HepG2 (cell line): ENCODE data around the gene HLF. TPM values are rescaled to one million over a fixed set of nuclear protein-coding genes. Genes with fewer than 3 reads are reported as not detected.
A peak's percentile ranks its signal among the peaks of the same experiment; 100 is the strongest.

Experiments
- CEBPZ ChIP-seq: IDR thresholded peaks from 2 replicates; pipeline ENCODE4 v1.6.1; 2012; ENCODE audit warnings: low read length, improper control_type of control experiment
- EED ChIP-seq: sonication (generic); formaldehyde crosslinking; IDR thresholded peaks from 2 replicates; pipeline ENCODE4 v1.5.0; 2020; ENCODE audit warnings: mild to moderate bottlenecking, missing genetic modification reagents
- NFKB2 ChIP-seq: sonication (generic); formaldehyde crosslinking; IDR thresholded peaks from 2 replicates; pipeline ENCODE4 v1.4.0; 2020; ENCODE audit warnings: missing genetic modification reagents, borderline replicate concordance
- POLR2AphosphoS2 ChIP-seq: IDR thresholded peaks from 2 replicates; pipeline ENCODE4 v1.6.1; 2011; ENCODE audit warnings: low read depth, low read length, improper control_type of control experiment
- SPEN ChIP-seq: sonication (generic); formaldehyde crosslinking; IDR thresholded peaks from 2 replicates; pipeline ENCODE4 v1.5.1; 2020; ENCODE audit warnings: low read depth, mild to moderate bottlenecking, missing genetic modification reagents
- TOPORS ChIP-seq: sonication (generic); formaldehyde crosslinking; IDR thresholded peaks from 2 replicates; pipeline ENCODE4 v1.8.0; 2023; ENCODE audit warnings: mild to moderate bottlenecking, missing genetic modification reagents
- ZBTB42 ChIP-seq: sonication (generic); formaldehyde crosslinking; IDR thresholded peaks from 2 replicates; pipeline ENCODE4 v1.5.0; 2020; ENCODE audit warnings: mild to moderate bottlenecking, missing genetic modification reagents
- ZBTB7A ChIP-seq: sonication (generic); formaldehyde crosslinking; IDR thresholded peaks from 2 replicates; pipeline ENCODE4 v1.8.0; 2022; ENCODE audit warnings: mild to moderate bottlenecking, missing genetic modification reagents
- ZNF33B ChIP-seq: sonication (generic); formaldehyde crosslinking; IDR thresholded peaks from 2 replicates; pipeline ENCODE4 v1.5.1; 2020; ENCODE audit warnings: mild to moderate bottlenecking, missing genetic modification reagents
- ZNF432 ChIP-seq: sonication (generic); formaldehyde crosslinking; IDR thresholded peaks from 2 replicates; pipeline ENCODE4 v1.5.0; 2020; ENCODE audit warnings: missing genetic modification reagents, mild to moderate bottlenecking, borderline replicate concordance
- ZNF878 ChIP-seq: sonication (generic); formaldehyde crosslinking; IDR thresholded peaks from 2 replicates; pipeline ENCODE4 v1.8.1; 2023; ENCODE audit warnings: mild to moderate bottlenecking, missing genetic modification reagents, moderate library complexity
- polyA plus RNA-seq, 8 experiments: library from polyadenylated mRNA; depleted of rRNA in 3 of 8; stranded (reverse) in 7 of 8; unstranded in 1 of 8; fragments of >200 nt; fragmentation: Illumina TruSeq in 4 of 8; extraction: Trizol in 4 of 8; gene quantifications; 2 replicates each; pipeline versions ENCODE4 v1.2.1 to v1.2.3, GENCODE V29; 2011 to 2016; ENCODE audit warnings: low read depth in 4 of 8, missing spikeins in 1 of 8, mixed read lengths in 1 of 8; ENCODE audit not compliant: insufficient read depth in 1 of 8
- total RNA-seq, 5 experiments: library from RNA; depleted of rRNA; stranded (reverse); fragments of >200 nt; fragmentation: Illumina TruSeq; extraction: Trizol; gene quantifications; 2 replicates each; pipeline ENCODE4 v1.2.3, GENCODE V29; 2016; ENCODE audit warnings: low read depth in 1 of 5
- TF ChIP-seq, protein P1 (sequence below): sonication (generic); formaldehyde crosslinking; IDR thresholded peaks from 2 replicates; pipeline ENCODE4 v1.4.0; 2020; ENCODE audit warnings: mild to moderate bottlenecking, missing genetic modification reagents
- TF ChIP-seq, protein P2 (sequence below): sonication (generic); formaldehyde crosslinking; IDR thresholded peaks from 2 replicates; pipeline ENCODE4 v1.8.1; 2023; ENCODE audit warnings: mild to moderate bottlenecking, moderate library complexity, missing genetic modification reagents
- TF ChIP-seq, protein P3 (sequence below): sonication (generic); formaldehyde crosslinking; IDR thresholded peaks from 2 replicates; pipeline ENCODE4 v1.4.0; 2020; ENCODE audit warnings: missing genetic modification reagents, borderline replicate concordance
- TF ChIP-seq, protein P4 (sequence below): IDR thresholded peaks from 2 replicates; pipeline ENCODE4 v1.6.1; 2016; ENCODE audit warnings: missing biosample characterization, missing genetic modification reagents, low read depth

Gene HLF
- total and polyA plus RNA-seq, 2 of the 13 experiments (the other 11 are each of a cell fraction or from before 2014, with no cell fraction given): 202 to 346 TPM

GRCh38 chr17:55285340-55286301 is 20.9 kb downstream of the HLF start (continued):
- TF ChIP-seq, protein P1, sequence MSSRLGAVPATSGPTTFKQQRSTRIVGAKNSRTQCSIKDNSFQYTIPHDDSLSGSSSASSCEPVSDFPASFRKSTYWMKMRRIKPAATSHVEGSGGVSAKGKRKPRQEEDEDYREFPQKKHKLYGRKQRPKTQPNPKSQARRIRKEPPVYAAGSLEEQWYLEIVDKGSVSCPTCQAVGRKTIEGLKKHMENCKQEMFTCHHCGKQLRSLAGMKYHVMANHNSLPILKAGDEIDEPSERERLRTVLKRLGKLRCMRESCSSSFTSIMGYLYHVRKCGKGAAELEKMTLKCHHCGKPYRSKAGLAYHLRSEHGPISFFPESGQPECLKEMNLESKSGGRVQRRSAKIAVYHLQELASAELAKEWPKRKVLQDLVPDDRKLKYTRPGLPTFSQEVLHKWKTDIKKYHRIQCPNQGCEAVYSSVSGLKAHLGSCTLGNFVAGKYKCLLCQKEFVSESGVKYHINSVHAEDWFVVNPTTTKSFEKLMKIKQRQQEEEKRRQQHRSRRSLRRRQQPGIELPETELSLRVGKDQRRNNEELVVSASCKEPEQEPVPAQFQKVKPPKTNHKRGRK (CRISPR knock-in tag): no peak
- TF ChIP-seq ZNF33B (CRISPR knock-in tag): peak; percentile 55
- TF ChIP-seq, protein P2, sequence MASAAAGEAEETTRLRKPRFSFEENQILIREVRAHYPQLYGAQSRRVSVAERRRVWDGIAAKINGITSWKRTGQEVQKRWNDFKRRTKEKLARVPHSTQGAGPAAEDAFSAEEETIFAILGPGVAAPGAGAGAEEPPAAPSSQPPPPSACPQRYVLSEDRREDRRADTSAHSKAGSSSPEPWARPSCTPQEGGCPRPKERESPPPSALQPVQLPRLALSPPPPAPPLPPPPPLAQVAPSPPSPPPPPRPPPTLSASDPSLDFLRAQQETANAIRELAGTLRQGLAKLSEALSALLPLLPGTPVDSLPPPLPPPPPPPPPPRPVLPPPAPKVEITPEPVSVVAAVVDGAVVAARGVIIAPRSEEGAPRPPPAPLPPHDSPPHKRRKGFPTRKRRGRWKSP (CRISPR knock-in tag): peak; percentile 87; the same call in 1 of the 2 replicates
- TF ChIP-seq CEBPZ: no peak
- TF ChIP-seq, protein P3, sequence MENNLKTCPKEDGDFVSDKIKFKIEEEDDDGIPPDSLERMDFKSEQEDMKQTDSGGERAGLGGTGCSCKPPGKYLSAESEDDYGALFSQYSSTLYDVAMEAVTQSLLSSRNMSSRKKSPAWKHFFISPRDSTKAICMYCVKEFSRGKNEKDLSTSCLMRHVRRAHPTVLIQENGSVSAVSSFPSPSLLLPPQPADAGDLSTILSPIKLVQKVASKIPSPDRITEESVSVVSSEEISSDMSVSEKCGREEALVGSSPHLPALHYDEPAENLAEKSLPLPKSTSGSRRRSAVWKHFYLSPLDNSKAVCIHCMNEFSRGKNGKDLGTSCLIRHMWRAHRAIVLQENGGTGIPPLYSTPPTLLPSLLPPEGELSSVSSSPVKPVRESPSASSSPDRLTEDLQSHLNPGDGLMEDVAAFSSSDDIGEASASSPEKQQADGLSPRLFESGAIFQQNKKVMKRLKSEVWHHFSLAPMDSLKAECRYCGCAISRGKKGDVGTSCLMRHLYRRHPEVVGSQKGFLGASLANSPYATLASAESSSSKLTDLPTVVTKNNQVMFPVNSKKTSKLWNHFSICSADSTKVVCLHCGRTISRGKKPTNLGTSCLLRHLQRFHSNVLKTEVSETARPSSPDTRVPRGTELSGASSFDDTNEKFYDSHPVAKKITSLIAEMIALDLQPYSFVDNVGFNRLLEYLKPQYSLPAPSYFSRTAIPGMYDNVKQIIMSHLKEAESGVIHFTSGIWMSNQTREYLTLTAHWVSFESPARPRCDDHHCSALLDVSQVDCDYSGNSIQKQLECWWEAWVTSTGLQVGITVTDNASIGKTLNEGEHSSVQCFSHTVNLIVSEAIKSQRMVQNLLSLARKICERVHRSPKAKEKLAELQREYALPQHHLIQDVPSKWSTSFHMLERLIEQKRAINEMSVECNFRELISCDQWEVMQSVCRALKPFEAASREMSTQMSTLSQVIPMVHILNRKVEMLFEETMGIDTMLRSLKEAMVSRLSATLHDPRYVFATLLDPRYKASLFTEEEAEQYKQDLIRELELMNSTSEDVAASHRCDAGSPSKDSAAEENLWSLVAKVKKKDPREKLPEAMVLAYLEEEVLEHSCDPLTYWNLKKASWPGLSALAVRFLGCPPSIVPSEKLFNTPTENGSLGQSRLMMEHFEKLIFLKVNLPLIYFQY (CRISPR knock-in tag): peak; percentile 49
- peak; percentile 66; the same call in 1 of the 2 replicates for TF ChIP-seq SPEN (CRISPR knock-in tag)
- TF ChIP-seq TOPORS (CRISPR knock-in tag): 0 out of 2 replicates have a peak, but pooled peaks have one; percentile 5
- TF ChIP-seq POLR2AphosphoS2: peak; percentile 34; the same call in 1 of the 2 replicates
- no peak; the same call in 1 of the 2 replicates for TF ChIP-seq ZBTB42 (CRISPR knock-in tag)
- TF ChIP-seq ZBTB7A (CRISPR knock-in tag): peak; percentile 61; the same call in 1 of the 2 replicates
- no peak for TF ChIP-seq ZNF432 (CRISPR knock-in tag)
- TF ChIP-seq, protein P4, sequence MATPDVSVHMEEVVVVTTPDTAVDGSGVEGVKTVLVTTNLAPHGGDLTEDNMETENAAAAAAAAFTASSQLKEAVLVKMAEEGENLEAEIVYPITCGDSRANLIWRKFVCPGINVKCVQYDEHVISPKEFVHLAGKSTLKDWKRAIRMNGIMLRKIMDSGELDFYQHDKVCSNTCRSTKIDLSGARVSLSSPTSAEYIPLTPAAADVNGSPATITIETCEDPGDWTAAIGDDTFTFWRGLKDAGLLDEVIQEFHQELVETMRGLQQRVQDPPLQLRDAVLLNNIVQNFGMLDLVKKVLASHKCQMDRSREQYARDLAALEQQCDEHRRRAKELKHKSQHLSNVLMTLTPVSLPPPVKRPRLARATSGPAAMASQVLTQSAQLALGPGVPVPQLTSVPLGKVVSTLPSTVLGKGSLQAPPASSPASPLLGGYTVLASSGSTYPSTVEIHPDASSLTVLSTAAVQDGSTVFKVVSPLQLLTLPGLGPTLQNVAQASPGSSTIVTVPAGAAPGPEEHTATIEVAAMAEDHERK (CRISPR knock-in tag): peak; percentile 43; the same call in 1 of the 2 replicates
- no peak for TF ChIP-seq NFKB2
- TF ChIP-seq EED (CRISPR knock-in tag): no peak; the same call in 1 of the 2 replicates
- peak; percentile 53; the same call in 1 of the 2 replicates for TF ChIP-seq ZNF878 (CRISPR knock-in tag)
